Adrenal gland (tissue), 5 donors: ENCODE data around the gene CCNT1.

Experiments
- CTCF ChIP-seq, 6 experiments: fragments of 450-650 bp in 4 of 6; fragments of 200-600 bp in 2 of 6; sonication (generic) in 1 of 6; IDR thresholded peaks; 1 replicate in 5 of 6; 2 replicates in 1 of 6; pipeline versions ENCODE4 v1.5.1 to v1.8.0; 2016 to 2021; ENCODE audit warnings: antibody characterized with exemption in 6 of 6, mild to moderate bottlenecking in 2 of 6, moderate library complexity in 1 of 6
- POLR2A ChIP-seq, 2 donors: fragments of 450-650 bp; IDR thresholded peaks; one replicate each; pipeline ENCODE4 v1.6.1; 2017; ENCODE audit warnings: antibody characterized with exemption in 2 of 2, mild to moderate bottlenecking in 2 of 2, moderate library complexity in 1 of 2
- donor health status: DM: no; HTN: no; CAD: no.

GRCh38 chr12:48744251-48745008 lies 27.9 kb upstream of the CCNT1 start:
- TF ChIP-seq CTCF (IDR thresholded peaks at IDR 0.05) = no peak
- TF ChIP-seq POLR2A (IDR thresholded peaks at IDR 0.05) = no peak
